GM18909 (cell line): ENCODE data around the gene KCND3.
"Not testable (repeated sequence)": the region's sequence is repeated elsewhere in the genome, so short reads cannot be mapped to it uniquely, and the experiment has no call there.

Source experiments
- ATAC-seq: cut with Tn5 transposase; IDR thresholded peaks from one replicate; pipeline ENCODE4 v1.9.1; 2021; ENCODE audit warnings: mild to moderate bottlenecking; ENCODE audit not compliant: unreplicated experiment, poor library complexity

Gene KCND3

GRCh38 chr1:111754984-111755330 lies 234.5 kb downstream of the KCND3 start:
- peak; percentile 14 for ATAC-seq

GRCh38 chr1:111751906-111752575 lies 237.4 kb downstream of the KCND3 start:
- ATAC-seq: no peak

GRCh38 chr1:111750856-111751255 lies 238.6 kb downstream of the KCND3 start:
- ATAC-seq: no peak

- ATAC-seq: no peak
Measured at GRCh38 chr1:111749628-111750027, 239.8 kb downstream of the KCND3 start.

GRCh38 chr1:111747947-111748346 lies 241.5 kb downstream of the KCND3 start:
- ATAC-seq: no peak

GRCh38 chr1:111747282-111747734 lies 242.2 kb downstream of the KCND3 start:
- ATAC-seq: no peak

- no peak for ATAC-seq
Measured at GRCh38 chr1:111746614-111746999, 242.9 kb downstream of the KCND3 start.

GRCh38 chr1:111745675-111746613 lies 243.5 kb downstream of the KCND3 start:
- no peak for ATAC-seq

- no peak for ATAC-seq
Measured at GRCh38 chr1:111743679-111744101, 245.8 kb downstream of the KCND3 start.

- ATAC-seq: no peak
Measured at GRCh38 chr1:111742938-111743549, 246.4 kb downstream of the KCND3 start.

GRCh38 chr1:111742292-111742691 lies 247.2 kb downstream of the KCND3 start:
- ATAC-seq: not testable (repeated sequence)

- ATAC-seq: peak; percentile 15
Measured at GRCh38 chr1:111739925-111740765, 249.3 kb downstream of the KCND3 start.

- ATAC-seq: peak; percentile 82
Measured at GRCh38 chr1:111739194-111739924, 250.1 kb downstream of the KCND3 start, which contains the start of gene INKA2. TSS of gene INKA2 (minus strand) at chr1:111739395. CDS start at chr1:111739242, 153 bp downstream.

- ATAC-seq: peak; percentile 58
Measured at GRCh38 chr1:111738436-111739193, 250.9 kb downstream of the KCND3 start.

- no peak for ATAC-seq
Measured at GRCh38 chr1:111738133-111738435, 251.4 kb downstream of the KCND3 start.

- ATAC-seq: no peak
Measured at GRCh38 chr1:111737216-111738132, 252.0 kb downstream of the KCND3 start.

GRCh38 chr1:111736548-111737215 lies 252.8 kb downstream of the KCND3 start:
- ATAC-seq: no peak
